DMS114 treated with DMSO at 0.1 percent for 48 hours (cell line): Measurements from ENCODE around the gene DDX3X.
"Not testable (repeated sequence)": the region's sequence is repeated elsewhere in the genome, so short reads cannot be mapped to it uniquely, and the experiment has no call there.

Source experiments
- DNase-seq: peaks from one replicate; lab custom pipeline; 2025; ENCODE audit not compliant: unreplicated experiment; lab: John Stamatoyannopoulos, UW

DDX3X gene

GRCh38 chrX:41369152-41369551, 35.2 kb downstream of the DDX3X start:
- no peak for DNase-seq

GRCh38 chrX:41371575-41371974, 37.6 kb downstream of the DDX3X start:
- DNase-seq: not testable (repeated sequence)

GRCh38 chrX:41373989-41374606, 40.1 kb downstream of the DDX3X start:
- no peak for DNase-seq

GRCh38 chrX:41377624-41378023, 43.7 kb downstream of the DDX3X start:
- no peak for DNase-seq

GRCh38 chrX:41381685-41382084, 47.7 kb downstream of the DDX3X start:
- DNase-seq: no peak

- no peak for DNase-seq
These were observed 49.0 kb downstream of the DDX3X start for GRCh38 chrX:41382714-41383645.

- no peak for DNase-seq
These were observed 50.2 kb downstream of the DDX3X start for GRCh38 chrX:41384051-41384705.

- DNase-seq: no peak
These were observed 52.4 kb downstream of the DDX3X start for GRCh38 chrX:41386222-41386990.

- DNase-seq: no peak
These were observed 54.6 kb downstream of the DDX3X start for GRCh38 chrX:41388543-41388942.

GRCh38 chrX:41389311-41389888, 55.4 kb downstream of the DDX3X start:
- no peak for DNase-seq

- not testable (repeated sequence) for DNase-seq
These were observed 56.6 kb downstream of the DDX3X start for GRCh38 chrX:41390576-41390975.

- no peak for DNase-seq
These were observed 57.6 kb downstream of the DDX3X start for GRCh38 chrX:41391606-41392005.

- DNase-seq: no peak
These were observed 60.3 kb downstream of the DDX3X start for GRCh38 chrX:41394293-41394692.

- DNase-seq: no peak
These were observed 63.3 kb downstream of the DDX3X start for GRCh38 chrX:41397219-41397618.

GRCh38 chrX:41397768-41398167, 63.8 kb downstream of the DDX3X start:
- DNase-seq: no peak

GRCh38 chrX:41402556-41402955, 68.6 kb downstream of the DDX3X start:
- DNase-seq: not testable (repeated sequence)

GRCh38 chrX:41405551-41405950, 71.6 kb downstream of the DDX3X start:
- DNase-seq: no peak

- DNase-seq: no peak
These were observed 72.2 kb downstream of the DDX3X start for GRCh38 chrX:41406201-41406600.

- DNase-seq: no peak
These were observed 73.9 kb downstream of the DDX3X start for GRCh38 chrX:41407816-41408215.

- no peak for DNase-seq
These were observed 74.6 kb downstream of the DDX3X start for GRCh38 chrX:41408576-41408975.

GRCh38 chrX:41409006-41409405, 75.0 kb downstream of the DDX3X start:
- DNase-seq: no peak
